GM19238 (cell line): ENCODE data around the gene PLCH2.
A peak's percentile ranks its signal among the peaks of the same experiment; 100 is the strongest.

Experiments used
- DNase-seq: peaks from one replicate; pipeline ENCODE4 v3.0.0; 2011; ENCODE audit warnings: low spot score; ENCODE audit not compliant: insufficient read length

PLCH2 gene

DNA sequence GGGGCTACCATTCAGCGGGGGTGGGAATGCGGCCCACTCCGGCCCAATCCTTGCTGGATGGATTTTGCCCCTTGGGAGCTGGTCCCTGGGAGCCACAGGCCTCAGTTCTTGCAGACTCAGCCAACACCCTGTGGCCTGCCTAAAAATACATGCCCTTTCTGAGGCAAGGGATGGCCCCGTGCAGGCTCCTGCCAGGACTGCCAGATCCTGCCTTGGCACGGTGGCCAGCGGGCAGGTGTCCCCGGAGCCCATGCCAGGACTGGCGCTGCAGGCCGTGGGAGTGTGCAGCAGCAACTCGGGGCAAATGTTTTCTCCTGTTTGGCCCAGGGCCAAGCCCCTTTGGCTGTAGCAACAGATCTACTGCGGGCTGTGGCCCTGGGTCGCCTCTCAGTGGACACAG is 51.9 kb downstream of the PLCH2 start:
- no peak for DNase-seq

DNA sequence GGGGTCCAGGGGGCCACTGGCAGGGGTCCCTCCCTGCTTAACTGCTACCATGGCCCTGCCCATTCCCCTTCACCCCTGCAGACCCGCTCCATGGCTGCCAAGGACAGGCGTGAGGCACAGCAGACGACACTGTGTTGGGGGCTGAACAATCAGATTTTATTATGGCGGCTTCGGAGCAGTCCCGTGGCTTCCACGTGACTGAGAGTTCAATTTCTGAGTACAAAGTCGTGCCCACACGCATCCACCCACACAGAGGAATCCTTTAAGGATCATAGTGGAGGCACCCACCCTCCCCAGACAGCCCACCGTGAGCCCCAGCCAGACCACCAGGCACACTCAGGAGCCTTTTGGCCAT is 52.5 kb downstream of the PLCH2 start:
- DNase-seq: no peak

DNA sequence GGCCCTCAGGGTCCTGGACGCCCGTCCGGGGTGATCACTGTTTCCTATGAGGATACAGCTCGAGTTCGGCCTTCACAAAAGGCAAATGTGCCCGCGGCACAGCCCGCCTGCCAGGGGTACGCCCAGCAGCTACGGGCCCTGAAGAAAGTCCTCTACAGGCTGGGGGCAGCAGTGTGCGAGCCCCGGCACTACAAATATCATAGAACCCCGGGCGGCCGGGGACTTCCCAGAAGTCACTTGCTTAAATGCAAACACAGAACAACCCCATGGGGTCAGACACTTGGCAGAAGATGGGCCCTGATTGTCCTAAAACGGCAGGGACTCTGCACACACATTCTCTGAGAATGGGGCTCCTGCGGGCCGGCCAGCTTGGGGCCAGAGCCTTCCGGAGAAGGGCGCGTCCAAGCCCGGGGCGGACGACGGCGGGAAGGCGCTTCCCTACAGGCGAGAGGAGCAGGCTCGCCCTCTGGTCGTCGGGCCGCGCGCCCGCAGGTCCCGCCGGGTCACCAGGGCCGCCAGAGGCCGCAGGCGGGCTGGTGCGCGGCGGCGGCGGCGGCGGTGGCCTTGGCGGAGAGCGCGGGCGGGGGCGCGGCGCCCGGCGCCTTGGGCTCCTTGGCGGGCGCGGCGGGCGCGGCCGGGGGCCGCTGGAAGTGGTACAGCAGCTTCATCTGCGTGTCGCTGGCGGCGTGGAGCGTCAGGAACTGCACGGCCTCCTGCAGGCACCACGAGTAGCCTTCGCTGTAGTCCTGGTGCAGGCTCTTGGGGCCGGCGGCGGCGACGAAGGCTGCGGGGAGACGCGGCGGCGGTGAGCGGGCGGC is 53.1 kb downstream of the PLCH2 start:
- peak; percentile 35 for DNase-seq

DNA sequence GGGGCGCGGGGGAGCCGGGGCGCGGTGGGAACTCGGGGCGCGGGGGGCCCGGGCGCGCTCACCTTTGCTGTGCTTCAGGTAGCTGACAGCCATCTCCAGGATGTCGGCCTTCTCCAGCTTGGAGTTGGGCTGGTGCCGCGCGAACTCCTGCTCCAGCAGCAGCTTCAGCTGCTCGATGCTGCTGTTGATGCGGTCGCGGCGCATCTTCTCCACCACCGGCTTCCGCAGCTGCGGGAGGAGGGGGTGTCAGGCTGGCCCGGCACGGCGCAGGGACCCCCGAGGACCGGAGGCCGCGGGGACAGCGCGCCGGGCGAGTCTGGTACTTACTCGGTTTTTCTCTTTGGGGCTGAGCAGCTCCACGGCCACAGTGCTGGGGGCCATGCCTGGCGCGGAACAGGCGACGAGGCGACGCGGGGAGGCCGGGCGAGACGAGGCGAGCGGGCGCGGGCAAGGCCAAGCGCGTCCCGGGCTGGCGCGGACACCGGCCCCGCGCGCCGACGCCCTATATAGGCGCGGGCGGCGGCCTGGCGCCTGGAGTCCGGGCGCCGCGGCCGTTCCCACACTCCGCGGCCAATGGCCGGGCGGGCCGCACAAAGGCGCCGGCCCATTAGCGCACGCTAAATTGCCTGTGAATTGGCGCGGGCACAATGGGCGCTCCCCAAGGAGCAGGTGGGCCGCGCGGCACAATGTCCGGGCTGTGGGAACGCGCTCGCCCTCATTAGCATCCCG is 53.9 kb downstream of the PLCH2 start, which contains the start of gene HES5:
TSS of gene HES5 (minus strand) at position 480 of the 729 bp plus-strand sequence. CDS start at position 381, 99 bp downstream.
- no peak for DNase-seq

DNA sequence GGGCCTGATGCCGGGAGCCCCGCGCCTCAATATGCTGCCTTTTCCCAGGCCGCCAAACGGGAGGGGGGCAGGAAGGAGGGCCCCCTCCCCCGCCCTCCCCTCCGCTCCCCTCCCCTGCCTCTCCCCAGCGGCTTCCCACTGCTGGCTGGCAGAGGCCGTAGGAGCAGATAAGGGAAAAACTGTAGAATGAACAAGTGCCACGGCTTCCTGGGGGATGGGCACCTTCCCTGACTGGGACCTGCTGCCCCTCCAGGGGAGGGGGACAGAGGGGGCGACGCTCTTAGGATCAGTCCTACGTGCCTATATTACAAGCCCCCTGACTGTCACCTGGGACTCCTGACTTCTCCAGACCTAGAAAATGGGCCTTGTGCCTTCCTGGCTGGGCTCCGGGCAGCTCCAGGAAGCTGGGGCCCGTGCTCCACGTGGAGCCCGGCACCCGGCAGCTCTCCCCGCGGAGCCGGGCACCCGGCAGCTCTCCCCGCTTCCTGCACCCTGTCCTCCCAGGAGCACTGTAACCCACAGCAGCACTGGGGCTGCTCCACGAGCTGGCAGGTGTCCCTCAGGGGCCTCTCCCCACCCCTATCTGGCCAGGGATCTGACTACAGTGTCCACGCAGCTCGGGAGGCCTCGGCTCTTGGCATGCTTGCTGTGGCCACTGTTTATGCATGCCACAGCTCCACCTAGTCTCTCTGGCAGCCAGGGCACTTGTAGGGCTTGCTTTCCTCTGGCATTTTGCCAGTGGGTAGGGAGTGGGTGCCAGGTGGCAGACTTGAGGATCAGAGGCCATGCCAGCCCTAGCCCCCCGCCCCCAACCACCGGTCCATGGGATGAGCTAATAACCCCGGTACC is 54.6 kb downstream of the PLCH2 start:
- DNase-seq: no peak

DNA sequence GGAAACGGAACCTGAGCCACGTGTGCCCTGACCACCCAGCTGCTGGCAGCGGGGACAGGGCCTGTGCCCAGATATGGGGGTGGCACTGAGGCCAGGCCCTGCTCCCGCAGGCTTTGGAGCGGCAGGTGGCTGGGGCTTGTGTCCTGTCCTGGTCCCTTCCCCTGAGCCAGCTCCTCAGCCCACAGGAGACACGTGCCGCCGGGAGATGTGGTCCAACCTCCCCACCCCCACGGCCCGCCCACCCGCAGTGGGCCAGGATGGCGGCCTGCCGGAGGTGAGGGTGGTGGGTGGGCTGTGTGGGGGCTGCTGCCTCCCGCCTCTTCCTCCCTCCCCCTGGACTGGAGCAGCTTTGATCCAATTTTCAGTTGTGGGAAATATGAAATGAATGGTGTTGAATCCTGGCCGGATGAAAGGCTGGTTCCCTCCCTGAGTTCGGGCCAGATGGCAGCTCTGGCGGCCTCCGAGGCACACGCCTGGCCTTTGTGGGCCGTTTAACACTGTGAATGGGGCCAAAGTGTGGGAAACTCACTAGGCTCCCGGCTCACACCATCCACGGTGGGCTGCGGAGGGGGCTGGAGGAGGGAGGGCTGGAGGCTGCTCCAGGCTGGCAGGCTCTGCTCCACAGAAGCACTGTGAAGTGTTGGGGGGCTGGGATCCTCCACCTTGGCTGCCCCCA is 56.5 kb downstream of the PLCH2 start:
- no peak for DNase-seq

DNA sequence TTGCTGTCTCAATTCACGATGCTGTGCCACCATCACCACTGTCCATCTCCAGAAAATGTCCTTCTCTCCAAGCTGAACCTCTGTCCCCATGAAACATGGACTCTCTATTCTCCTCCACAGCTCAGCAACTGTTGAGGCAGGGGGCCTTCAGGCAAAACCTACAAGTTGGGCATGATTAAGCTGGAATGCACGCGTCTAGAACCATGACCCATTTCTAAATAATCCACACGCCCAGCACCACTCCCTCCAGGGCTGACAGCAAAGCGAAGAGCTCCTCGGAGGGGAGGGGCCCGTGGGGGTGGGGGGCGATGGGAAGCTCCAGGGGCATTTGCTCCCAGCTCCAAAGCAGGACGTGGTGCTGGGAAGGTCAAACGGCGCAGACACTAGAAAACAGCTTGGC is 57.3 kb downstream of the PLCH2 start:
- no peak for DNase-seq

DNA sequence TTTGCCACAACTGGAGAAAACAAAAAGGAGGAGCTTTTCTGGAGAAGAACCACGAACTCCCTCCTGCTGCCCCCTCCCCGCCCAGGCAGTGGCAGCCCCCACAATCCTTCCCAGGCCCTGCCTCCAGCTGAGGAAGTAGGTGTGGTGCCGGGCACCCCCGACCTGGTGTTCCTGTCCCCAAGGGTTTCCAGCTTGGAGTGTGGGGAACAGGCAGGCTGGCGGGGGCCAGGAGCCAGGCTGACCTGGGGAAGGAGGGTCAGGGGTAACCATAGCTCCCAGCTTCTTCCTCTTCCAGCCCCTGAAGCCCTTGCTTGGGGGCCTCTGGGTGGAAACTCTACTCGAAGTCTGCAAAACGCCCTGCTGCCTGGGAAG is 58.2 kb downstream of the PLCH2 start:
- no peak for DNase-seq

DNA sequence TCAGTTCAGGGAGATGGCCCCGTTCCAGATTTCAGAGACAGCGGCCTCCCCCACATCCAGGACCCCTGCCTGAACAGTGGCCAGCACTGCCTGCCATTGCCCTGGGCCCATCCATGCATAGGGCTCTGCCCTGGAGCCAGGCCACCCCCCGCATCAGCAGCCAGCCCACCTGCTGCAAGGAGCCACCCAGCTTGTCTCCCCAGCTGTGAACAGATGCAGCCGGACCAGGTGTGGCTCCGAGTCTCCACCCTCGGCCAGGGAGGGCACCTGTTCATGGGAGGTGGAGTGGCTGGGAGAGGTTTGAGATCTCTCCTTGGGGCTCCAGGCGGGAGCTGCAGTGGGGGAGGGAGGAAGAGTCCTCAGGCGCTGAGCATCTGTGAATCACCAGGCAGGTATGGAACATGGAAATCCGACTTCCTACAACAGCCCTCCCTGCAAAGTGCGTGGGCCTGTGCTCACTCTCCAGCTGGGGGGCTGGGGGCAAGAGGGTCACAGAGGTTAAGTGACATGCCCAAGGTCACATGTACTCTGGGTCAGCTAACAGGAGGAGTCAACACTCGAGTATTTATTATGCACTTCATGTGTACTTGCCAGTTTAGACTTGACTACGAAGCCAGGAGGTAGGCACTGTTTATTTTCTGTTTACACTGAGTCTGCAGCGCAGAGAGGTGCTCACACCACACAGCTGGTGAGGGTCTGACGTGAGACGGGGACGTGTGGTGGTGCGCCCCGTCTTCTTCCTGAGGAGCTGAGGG is 58.8 kb downstream of the PLCH2 start:
- no peak for DNase-seq

DNA sequence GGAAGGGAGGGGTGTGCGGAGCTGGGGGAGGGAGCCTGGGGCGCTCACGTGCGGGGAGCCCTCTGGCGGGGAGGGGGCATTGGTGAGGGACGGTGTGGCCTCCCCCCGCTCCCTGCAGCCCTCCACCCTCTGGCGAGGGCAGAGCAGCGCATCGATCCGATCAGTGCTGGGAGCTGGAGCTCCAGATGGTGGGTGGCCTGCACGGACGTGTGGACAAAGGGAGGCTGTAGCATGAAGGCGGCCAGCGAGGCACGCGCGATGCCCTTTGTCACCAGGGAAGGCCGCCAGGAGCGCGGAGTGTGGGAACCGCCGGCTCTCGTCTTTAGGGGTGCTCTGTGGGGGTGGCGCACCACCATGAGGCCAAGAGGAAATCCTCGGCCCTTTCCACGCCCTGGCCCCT is 59.4 kb downstream of the PLCH2 start:
- no peak for DNase-seq

DNA sequence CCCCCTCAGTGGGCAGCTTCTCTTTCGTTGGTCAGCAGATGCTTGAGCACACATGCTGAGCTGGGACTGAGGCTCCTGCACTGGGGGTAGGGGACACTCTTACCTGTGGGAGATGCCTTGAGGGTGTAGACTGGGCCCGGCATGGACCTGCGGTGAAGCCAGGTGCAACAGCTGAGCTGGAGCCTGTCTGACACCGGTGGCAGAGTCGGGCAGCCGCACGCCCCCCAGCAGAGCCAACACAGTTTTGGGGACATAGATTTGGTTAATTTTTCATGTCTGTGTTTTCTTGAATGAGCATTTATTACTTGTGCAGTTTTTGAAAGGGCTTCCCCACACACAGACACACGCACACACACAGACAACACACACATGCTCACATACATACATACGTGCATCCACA is 59.9 kb downstream of the PLCH2 start:
- no peak for DNase-seq

DNA sequence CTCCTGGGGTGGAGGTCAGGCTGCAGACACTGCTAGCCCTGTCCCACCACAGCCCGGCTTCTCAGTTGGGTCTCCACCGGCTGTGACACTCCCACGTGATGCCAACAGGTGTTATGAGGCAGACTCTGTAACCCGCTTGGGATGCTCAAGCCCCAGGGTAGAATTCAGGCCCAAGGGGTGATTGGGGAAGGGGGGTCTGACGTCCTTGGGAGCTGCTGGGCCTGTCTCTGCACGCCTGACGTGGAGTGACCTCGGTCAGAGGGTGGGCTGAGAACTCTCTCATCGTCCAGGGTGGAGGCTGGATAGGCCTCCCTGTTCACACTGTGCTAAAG is 61.7 kb downstream of the PLCH2 start:
- no peak for DNase-seq

DNA sequence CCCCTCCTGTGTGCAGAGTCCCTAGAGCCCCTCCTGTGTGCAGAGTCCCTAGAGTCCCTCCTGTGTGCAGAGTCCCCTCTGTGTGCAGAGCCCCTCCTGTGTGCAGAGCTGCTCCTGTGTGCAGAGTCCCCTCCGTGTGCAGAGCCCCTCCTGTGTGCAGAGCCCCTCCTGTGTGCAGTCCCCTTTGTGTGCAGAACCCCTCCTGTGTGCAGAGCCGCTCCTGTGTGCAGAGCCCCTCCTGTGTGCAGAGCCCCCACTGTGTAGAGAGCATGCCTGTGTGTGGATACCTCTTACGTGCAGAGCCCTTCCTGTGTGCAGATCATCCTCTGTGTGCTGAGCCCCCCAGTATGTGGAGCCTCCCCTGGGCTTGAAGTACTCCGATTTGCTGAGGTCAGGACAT is 62.3 kb downstream of the PLCH2 start:
- no peak for DNase-seq

DNA sequence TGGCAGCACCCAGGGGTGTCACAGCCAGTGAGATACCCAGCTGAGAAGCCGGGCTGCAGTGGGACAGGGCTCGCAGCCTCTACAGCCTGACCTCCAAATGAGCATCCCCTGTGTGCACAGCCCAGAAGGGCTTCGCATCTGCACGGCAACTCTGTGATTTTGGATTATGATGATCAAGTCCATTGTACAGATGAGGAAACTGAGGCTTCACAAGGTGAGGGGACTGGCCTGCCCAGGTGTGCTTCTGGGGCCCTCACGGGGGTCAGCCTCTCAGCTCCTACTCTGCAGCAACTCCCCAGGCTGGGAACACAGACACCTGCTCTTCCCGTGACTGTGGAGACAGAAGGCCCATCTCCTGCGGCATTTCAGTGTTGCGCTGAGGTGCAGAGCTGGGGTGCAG is 62.8 kb downstream of the PLCH2 start:
- no peak for DNase-seq

DNA sequence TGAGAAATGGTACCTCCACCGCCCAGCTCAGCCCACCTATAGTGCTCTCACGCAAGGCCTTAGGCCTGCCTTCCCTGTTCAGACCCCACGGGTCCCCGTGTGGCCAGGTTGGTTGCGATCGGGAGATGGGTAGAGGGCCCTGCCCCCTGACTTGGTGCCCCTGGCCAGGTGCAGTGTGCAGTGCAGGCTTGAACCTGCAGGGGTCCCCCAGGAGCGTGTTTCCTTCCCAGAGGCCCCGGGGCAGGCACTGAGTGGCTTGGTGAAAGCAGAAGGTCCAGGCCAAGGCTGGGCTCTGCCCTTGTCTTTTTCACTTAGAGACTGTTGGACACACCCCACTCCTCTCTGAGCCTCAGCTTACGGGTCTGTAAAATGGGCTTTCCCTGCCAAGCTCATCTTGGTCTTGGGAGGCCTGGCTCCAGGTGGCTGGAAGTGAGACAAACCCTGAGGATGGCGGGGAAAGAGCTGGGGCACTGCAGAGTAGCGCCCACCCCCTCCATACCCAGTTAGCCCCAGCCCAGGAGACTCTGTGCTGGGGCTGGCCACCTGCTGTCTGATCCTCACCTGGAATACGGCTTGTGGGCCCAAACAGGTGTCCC is 63.3 kb downstream of the PLCH2 start:
- DNase-seq: no peak

DNA sequence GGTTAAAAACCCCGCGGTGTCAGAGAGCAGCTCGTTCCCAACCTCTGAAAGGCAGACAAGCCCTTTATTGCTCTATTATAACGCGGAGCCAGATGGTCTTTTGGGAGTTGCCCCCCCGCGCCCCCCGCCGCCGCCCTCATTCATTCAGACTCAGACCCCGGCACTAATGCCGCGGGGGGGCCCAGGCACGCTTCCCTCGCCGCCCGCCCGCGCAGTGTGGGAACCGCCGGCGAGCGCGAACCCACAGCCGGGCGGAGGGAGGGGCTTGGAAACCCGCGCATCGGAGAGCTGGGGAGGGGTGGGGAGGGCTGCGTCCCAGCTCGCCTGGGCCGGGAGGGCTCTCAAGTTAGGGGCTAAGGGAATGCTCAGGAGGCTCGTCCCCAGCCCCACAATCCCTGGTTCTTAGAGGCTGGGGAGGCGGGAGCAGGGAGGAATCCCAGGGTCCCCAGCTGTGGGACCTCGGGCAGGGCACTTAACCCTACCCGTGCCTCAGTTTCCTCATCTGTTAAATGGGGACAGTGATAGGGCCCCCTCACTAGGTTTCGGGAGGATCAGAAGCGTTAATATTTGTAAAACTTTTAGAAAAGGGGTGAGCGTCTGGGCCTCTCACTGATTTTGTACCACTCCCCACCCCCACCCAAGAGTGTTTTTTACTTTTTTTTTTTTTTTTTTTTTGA is 64.9 kb downstream of the PLCH2 start:
- no peak for DNase-seq

DNA sequence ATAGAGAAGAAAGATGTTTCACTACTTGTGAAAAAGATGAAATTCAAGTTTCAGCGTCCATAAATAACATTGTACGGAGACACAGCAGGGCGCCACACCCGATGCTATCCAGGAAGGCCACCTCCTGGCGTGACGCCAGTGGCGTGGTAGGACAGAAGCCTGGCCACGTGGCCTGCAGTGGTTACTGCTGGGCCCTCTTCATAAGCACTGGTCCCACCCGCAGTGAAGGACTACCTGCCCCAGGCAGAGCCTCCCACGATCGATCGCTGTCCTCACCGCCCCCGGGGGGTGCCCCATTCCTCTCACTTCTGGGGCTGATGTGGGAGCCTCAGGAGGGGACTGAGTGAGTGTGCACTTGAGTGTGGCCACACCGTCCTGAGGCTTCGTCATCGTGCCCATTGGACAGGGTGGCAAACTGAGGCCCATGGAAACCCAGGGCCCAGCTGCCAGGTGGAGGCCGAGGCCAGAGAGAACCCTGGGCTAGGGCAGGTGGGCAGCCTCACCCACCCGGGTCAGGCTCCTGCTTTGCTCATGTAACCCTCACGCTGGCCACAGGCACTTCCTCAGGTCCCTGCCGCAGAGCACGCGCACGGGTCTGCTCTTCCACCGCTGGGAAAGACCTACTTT is 65.6 kb downstream of the PLCH2 start:
- DNase-seq: no peak

DNA sequence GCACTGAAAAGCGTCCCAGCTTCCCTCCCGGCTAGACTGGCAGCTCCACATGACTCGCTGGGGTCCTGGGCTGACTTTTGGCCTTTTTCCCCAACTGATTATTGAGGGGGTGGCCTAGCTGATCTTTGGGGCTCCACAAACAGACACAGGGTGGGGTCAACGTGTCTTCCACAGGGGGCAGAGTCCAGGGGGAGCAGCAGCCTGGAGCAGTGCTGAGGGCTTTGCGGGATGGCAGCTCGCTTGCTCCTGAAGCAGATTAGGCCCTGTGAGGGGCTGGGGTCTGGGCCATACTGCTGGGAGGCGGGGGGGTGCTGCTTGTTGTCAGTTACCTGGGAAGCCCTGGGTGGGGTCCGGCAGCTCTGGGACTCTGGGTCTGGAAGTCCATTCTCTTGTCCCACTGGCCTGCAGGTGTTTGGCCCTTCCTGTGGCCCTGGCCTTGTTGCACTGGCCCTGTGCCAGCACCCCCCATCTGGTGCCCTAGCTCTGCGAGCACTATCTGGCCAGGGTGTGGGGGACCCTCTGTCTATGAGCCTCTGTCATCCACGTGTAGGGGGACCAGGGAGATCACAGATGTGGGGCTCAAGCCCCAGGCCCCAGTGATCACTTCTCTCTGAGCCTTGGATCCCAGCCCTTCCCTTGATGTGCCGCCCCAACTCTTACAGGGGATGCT is 66.3 kb downstream of the PLCH2 start:
- no peak for DNase-seq

DNA sequence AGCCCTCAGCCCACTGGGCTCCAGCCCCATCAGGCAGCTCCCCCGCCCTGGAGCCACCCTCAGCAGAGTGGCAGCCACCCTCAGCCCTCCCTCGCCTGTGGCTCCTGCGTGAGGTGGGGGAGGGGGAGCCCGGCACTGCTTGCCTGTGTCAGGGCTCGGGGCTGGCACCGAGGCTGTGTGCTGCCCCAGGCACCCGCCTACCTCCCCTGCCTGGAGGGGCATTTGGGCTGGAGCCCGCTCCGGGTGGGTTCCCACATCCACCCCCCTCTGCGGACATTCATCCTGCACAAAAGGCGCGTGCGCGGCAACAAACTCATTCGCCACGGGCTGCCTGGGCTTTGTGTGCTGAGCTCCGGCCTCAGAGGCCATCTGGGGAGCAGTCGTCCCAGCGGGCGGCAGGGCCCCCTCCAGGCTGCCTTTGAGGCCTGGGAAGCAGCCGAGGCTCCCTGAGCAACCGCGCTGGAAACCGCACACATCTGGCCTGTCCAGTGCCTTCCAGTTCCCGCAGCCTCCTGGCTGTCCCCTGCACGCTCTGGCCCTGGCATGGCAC is 67.5 kb downstream of the PLCH2 start:
- DNase-seq: no peak
